ENCODE measurements around the gene USP24. TPM values are rescaled to one million over a fixed set of nuclear protein-coding genes. Genes with fewer than 3 reads are reported as not detected.
"Not testable (repeated sequence)": the region's sequence is repeated elsewhere in the genome, so short reads cannot be mapped to it uniquely, and the experiment has no call there.

The USP24 gene
- total and polyA plus RNA-seq, 12 donors, result 11.3 to 45.1 (median 25.9) TPM

DNA sequence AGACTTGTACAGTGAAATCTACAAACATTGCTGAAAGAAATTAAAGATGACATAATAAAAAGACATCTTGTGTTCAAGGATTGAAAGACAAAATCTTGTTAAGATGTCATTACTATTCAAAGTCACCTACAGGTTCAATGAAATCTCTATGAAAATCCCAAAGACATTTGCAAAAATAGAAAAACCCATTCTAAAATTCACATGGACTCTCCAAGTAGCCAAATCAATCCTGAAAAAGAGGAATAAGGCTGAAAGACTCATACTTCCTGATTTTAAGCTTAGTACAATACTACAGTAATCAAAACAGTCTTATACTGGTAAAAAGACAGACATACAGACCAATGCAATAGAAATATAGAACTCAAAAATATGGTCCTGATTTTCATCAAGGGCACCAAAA is 97.2 kb downstream of the USP24 start:
- intact Hi-C loops (cut with DNase I), result no loop called here
- DNase-seq, result no peak
- Histone ChIP-seq H3K4me3 (no peak overlapping the region), H3K27me3 (no peaks in the 10 kb centered on the region), H3K36me3 (replicated peaks in 1 of 2) (peaks cover 0 to 42% of the 10 kb centered on the region in 2 donors), H3K4me1 (replicated peaks in 1 of 2) (no peaks in the 10 kb centered on the region), H3K9me3 (replicated peaks in 1 of 3) (no peaks in the 10 kb centered on the region), H3K27ac (no peak overlapping the region)
- TF ChIP-seq, protein P1, sequence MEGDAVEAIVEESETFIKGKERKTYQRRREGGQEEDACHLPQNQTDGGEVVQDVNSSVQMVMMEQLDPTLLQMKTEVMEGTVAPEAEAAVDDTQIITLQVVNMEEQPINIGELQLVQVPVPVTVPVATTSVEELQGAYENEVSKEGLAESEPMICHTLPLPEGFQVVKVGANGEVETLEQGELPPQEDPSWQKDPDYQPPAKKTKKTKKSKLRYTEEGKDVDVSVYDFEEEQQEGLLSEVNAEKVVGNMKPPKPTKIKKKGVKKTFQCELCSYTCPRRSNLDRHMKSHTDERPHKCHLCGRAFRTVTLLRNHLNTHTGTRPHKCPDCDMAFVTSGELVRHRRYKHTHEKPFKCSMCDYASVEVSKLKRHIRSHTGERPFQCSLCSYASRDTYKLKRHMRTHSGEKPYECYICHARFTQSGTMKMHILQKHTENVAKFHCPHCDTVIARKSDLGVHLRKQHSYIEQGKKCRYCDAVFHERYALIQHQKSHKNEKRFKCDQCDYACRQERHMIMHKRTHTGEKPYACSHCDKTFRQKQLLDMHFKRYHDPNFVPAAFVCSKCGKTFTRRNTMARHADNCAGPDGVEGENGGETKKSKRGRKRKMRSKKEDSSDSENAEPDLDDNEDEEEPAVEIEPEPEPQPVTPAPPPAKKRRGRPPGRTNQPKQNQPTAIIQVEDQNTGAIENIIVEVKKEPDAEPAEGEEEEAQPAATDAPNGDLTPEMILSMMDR (IDR thresholded peaks at IDR 0.05), result no peak
- no peak for TF ChIP-seq POLR2A (IDR thresholded peaks at IDR 0.05)

DNA sequence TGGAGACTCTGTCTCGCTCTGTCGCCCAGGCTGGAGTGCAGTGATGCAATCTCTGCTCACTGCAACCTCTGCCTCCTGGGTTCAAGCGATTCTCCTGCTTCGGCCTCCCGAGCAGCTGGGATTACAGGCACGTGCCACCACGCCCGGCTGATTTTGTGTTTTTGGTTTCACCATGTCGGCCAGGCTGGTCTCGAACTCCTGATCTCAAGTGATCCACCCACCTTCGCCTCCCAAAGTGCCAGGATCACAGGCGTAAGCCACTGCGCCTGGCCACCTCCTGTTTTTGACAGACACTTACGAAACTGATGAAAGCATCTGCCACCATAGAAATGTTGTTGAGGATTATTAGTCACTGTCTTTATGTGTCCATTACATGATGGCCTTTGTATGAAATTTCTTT is 106.2 kb downstream of the USP24 start:
- 95 to 98% (median 97%) methylated on average over 14 of the region's 14 CpGs for WGBS, 4 donors
- H3K27ac ChIP-seq; H3K4me3 ChIP-seq; DNase-seq; H3K27me3 ChIP-seq; H3K4me1 ChIP-seq (replicated peaks in 1 of 2); H3K9me3 ChIP-seq (replicated peaks in 1 of 3); intact Hi-C loops (cut with DNase I): not testable (repeated sequence)
- peaks cover 0 to 51% of the 10 kb centered on the region in 2 donors for H3K36me3 ChIP-seq (replicated peaks in 1 of 2)

DNA sequence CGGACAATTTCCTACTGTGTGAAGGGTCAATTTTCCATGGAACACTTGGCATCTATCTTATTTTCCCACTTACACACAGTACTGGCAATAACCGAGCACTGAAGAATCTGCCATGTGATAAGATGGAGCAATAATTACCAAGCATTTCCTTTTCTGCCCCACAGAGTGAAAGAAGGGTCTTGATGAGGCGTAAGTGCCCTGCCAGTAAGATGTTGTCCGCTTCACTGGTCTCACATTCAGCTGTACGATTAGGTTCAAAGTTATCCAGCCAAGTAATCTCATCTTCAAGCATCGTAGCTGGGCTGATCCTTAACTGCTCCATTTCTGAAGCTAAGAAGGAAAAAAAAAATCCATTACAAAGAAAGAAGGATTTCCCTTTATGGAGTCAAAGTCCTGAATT is 108.1 kb downstream of the USP24 start:
- DNase-seq, result no peak
- H3K9me3 ChIP-seq (replicated peaks in 1 of 3), result no peaks in the 10 kb centered on the region
- no peak overlapping the region for H3K4me3 ChIP-seq
- intact Hi-C loops (cut with DNase I), result no loop called here
- TF ChIP-seq, protein P1 (IDR thresholded peaks at IDR 0.05), result no peak
- TF ChIP-seq POLR2A (IDR thresholded peaks at IDR 0.05), result no peak
- WGBS, 4 donors, result 79 to 82% (median 80%) methylated on average over 6 of the region's 6 CpGs
- H3K36me3 ChIP-seq (replicated peaks in 1 of 2), result peaks cover 0 to 69% of the 10 kb centered on the region in 2 donors
- no peaks in the 10 kb centered on the region for H3K4me1 ChIP-seq (replicated peaks in 1 of 2)
- H3K27ac ChIP-seq, result no peak overlapping the region
- H3K27me3 ChIP-seq, result no peaks in the 10 kb centered on the region

DNA sequence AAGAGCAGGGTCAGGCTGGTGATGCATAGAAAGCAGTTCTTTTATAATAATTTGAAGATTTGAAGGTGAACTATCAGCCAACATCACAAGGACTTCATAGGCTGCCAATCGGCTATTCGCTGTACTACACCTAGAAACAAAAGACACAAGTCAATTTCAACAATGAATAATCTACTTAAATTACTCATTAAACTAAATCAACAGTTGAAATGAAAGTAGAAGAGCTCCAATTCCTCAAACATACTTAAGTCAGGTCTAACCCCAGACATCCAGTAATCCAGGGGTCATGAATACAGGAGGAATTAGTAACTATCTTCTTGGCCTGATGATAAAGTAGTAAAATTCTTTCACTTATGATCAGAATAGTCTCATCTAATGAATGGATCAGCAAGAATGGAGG is 111.3 kb downstream of the USP24 start:
- peaks cover 0 to 91% of the 10 kb centered on the region in 2 donors for H3K36me3 ChIP-seq (replicated peaks in 1 of 2)
- TF ChIP-seq POLR2A (IDR thresholded peaks at IDR 0.05), result no peak
- TF ChIP-seq, protein P1 (IDR thresholded peaks at IDR 0.05), result no peak
- no peaks in the 10 kb centered on the region for H3K27me3 ChIP-seq
- no peaks in the 10 kb centered on the region for H3K9me3 ChIP-seq (replicated peaks in 1 of 3)
- no peak overlapping the region for H3K27ac ChIP-seq
- H3K4me3 ChIP-seq, result no peak overlapping the region
- no peak for DNase-seq
- no peaks in the 10 kb centered on the region for H3K4me1 ChIP-seq (replicated peaks in 1 of 2)
- intact Hi-C loops (cut with DNase I), result no loop called here
- 97 to 100% (median 100%) methylated on average over 2 of the region's 2 CpGs for WGBS, 4 donors

GRCh38 chr1:55095095-55095494 is 120.1 kb downstream of the USP24 start:
- no peaks in the 10 kb centered on the region for H3K9me3 ChIP-seq (replicated peaks in 1 of 3)

More at GRCh38 chr1:55095095-55095494, 120.1 kb downstream of the USP24 start:
- DNase-seq, result no peak
- H3K4me3 ChIP-seq, result no peak overlapping the region
- intact Hi-C loops (cut with DNase I), result no loop called here
- no peak overlapping the region for H3K27ac ChIP-seq
- H3K36me3 ChIP-seq (replicated peaks in 1 of 2), result peaks cover 0 to 86% of the 10 kb centered on the region in 2 donors
- H3K4me1 ChIP-seq (replicated peaks in 1 of 2), result no peaks in the 10 kb centered on the region
- H3K27me3 ChIP-seq, result no peaks in the 10 kb centered on the region
- TF ChIP-seq POLR2A (IDR thresholded peaks at IDR 0.05), result no peak
- TF ChIP-seq, protein P1 (IDR thresholded peaks at IDR 0.05), result no peak
- 93 to 97% (median 96%) methylated on average over 5 of the region's 5 CpGs for WGBS, 4 donors
